ENCODE measurements around the gene SH3PXD2A.

SH3PXD2A gene

GRCh38 chr10:103808780-103809179 lies 46.6 kb downstream of the SH3PXD2A start:
- no peak for DNase-seq

DNA sequence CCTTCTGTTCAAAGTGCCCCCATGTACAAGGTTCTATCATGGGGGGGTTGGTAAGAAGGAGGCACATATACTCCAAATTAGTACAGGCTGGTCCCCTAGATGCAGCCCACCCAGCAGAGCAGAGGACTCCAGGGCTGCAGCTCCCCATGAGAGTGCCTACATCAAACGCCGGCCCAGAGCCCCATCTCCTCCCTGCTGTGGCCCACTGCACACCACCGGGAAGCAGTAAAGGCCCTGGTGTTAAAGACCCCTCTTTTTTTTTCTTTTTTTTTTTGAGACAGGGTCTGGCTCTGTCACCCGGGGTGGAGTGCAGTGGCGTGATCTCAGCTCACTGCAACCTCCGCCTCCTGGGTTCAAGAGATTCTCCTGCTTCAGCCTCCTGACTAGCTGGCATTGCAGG lies 47.4 kb downstream of the SH3PXD2A start:
- no peak for DNase-seq

GRCh38 chr10:103806395-103807187 lies 48.8 kb downstream of the SH3PXD2A start:
- DNase-seq, result peak; percentile 24

- DNase-seq, result no peak
These were observed 49.6 kb downstream of the SH3PXD2A start for GRCh38 chr10:103805781-103806180.

GRCh38 chr10:103804871-103805270 lies 50.5 kb downstream of the SH3PXD2A start:
- DNase-seq, result no peak

DNA sequence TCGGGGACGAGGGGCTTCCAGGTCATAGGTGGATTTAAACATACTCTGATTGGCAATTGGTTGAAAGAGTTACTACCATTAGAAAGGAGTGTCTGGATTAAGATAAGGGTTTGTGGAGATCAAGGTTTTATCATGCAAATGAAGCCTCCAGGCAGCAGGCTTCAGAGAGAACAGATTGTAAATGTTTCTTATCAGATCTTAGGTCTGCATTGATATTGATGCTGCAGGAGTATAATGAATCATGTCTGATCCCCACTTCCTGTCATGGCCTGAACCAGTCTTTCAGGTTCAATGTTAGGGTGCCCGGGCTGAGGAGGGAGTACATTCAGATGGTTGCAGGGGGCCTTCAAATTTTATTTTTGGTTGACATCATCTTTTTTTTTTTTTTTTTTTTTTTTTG lies 51.4 kb downstream of the SH3PXD2A start:
- peak; percentile 33 for DNase-seq

- no peak for DNase-seq
These were observed 52.6 kb downstream of the SH3PXD2A start for GRCh38 chr10:103802637-103803353.

GRCh38 chr10:103802081-103802480 lies 53.3 kb downstream of the SH3PXD2A start:
- no peak for DNase-seq

DNA sequence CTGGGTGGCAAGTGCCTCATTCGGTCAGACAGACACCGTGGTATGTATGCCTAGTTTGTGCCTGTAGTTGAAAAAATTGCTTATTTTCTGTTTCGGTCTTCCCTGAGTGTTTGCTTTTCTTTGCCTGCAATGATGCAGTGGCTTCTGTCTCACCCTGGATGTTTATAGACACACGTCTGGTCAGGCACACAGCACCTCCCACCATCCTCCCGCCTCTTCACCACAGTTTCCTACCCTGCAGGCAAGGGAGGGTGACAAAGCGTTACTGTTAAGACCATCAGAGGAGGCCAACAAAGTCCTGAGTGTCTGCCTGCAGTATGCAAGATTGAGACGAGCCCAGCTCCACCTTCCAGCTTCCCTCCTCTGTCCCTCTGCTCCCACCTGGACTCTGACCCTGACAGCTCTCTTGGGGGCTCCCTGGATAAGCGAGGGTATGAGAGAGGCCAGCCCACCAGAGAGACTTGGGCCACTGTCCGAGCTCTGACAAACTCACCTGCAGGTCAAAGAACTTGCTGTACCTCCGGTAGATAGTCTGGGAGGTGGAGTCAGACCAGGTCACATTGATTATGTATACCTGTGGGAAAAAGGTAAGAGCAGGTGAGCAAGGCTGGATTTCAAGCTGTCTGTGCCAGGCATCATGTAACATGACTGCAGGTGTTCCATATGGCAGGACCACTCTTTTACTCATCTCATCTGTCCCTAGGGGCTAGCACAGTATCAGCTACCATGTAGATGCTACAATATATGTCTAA lies 54.4 kb downstream of the SH3PXD2A start:
- DNase-seq, result peak; percentile 95

DNA sequence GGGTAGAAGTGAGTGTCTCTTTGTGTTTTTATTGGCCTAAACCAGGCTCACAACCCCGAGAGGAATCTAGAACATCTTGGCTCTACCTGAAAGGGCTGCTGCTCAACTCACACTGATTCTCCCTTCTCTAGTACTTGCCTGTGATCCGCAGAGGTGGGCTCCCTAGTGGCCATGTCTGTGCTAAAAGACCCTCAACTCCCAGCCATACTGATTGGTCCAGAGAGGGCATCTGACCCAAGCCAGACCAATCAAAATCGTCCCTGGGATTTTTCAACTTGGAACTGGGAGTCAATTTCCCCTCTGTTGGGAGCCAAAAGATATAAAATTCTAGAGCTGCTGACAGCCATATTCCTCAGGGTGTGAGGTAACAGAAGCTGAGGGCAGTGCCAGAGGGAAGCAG lies 55.3 kb downstream of the SH3PXD2A start:
- no peak for DNase-seq

DNA sequence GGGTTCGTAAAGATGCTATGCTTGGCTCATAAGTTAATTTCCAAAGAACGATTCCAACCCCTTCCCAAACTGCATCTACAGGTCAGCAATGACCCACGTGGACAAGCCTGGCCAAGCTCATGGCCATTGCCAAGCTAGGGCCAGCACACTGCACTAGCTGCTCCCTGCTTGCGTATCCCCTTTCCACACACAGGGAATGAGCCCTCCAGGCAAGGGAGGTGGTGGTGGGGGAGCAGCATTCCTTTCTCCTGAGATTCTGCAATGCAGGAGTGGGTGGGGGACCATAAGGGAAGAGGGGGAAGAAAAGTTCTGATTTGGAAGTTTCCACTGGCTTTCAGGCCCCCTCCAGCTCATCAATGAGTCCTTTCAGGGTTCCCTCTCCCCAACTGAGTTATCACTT lies 56.0 kb downstream of the SH3PXD2A start:
- no peak for DNase-seq

GRCh38 chr10:103798511-103798910 lies 56.9 kb downstream of the SH3PXD2A start:
- no peak for DNase-seq

DNA sequence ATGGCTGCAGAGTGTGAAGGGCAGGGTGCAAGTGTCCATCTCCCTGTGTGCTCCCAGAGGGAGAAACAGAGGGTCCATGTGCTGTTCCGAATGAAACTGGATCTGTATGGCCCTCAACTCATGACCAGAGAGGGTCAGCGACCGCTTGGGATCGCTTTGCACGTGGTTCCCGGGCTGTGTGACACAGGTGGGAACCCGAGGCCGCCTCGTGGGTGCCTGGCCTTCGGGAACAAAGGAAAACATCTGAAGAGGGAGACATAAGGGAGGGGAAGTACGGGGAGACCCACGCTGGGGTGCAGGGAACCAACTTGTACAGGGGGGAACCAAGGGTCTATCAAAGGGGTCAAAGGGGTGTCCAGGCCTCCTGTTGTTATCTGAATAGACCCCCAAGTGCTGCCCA lies 57.5 kb downstream of the SH3PXD2A start:
- DNase-seq, result no peak

DNA sequence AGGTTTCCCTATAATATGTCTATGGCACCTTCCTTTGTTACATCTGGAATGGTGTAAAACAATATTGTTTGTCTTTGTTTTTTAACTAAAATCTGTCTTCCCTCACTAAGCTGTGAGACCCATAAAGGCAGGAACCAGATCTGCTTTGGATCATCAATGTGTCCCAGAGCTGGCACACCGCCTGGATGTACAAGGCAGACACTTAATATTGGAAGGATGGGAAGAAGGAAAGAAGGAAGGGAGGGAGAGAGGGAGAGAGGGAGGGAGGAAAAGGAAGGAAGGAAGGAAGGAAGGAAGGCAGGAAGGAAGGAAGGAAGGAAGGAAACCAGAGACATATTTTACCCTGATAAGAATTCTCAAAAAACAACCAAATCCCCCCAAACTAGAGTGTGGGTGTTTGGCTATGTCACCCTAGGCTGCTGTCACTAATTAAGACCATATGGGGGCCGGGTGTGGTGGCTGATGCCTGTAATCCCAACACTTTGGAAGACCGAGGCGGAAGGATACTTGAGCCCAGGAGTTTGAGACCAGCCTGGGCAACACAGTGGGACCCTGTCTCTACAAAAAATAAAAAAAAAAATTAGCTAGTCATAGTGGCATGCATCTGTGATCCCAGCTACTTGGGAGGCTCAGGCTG lies 59.6 kb downstream of the SH3PXD2A start:
- DNase-seq, result peak; percentile 33

GRCh38 chr10:103794996-103795395 lies 60.4 kb downstream of the SH3PXD2A start:
- DNase-seq, result no peak

DNA sequence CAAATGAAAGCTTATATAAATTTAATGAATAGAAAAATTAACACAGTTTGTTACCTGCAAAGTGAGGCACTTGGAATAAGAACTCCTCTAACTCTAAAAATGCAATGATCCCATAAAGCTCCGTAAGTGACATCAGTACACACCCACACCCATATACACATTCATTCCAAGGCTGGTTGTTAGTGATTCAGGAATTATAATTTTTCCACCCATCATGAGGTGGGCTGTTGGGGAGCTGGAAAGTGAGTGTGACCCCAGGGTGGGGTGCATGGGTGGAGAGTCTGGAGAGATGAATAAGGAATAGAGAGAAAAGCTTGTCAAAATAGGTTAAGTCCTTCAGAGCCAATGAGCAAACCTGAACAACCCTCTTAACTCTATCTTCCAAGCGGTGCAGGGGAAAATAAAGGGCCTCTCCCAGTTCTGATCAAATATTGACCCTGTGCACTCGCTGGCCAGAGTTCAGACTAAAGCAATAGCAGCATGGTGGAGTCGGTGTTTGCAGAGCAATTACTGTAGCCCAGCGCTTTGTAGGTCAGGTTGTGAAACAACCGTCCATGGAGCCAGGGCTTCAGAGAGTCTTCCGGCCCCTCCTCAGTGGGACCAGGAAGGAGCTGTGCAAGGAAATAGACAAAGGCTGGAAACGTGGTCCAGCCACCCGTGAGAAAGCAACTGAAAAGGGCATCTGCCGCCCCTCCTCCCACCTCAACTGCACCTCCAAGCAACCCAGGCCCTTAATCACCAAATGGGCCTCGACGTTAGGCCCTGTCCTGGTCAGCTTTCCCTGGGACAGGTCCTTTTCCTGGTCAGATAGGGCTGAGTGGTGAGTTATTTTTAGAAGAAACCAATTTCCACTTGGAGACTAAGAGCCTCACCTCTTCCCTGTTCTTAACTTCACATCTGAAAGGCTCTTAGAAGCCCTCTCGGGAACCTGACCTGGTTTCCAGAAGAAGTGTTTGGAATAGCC lies 61.2 kb downstream of the SH3PXD2A start:
- no peak for DNase-seq

DNA sequence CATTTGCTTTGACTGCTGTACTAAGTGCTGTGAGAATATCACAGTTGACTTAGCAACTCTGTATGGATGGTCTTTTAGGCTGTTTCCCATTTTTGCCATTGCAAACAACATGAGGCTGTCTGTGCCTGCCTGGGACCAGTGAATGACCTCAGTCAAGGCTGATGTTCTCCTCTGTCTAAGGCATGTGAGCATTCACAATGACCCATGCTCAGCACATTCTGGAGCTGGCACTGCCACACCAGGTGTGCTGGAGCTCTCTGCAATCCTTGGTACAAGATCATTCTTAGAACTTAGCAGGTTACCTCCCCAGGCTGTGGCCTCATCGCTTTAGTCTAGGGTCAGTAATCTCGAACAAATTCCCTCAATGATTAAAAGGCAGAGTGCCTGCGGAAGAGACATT lies 61.9 kb downstream of the SH3PXD2A start:
- DNase-seq, result no peak

DNA sequence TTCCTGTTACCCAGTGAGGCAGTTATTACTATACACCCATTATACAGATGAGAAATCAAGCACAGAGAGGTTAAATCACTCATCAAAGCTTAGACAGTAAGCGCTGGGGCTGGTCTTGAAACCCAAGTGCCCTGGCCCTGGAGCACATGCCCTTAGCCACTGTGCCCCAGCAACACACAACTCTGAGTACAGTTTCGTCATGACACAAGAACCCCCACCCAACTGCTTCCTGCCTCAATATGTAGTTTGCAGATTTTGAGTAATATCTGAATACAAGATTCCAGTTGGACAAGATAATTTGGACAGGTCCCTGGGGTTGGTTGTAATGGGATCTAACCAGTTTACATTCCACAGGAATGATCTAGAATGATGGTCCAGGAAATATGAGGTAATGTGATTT lies 62.8 kb downstream of the SH3PXD2A start:
- no peak for DNase-seq

GRCh38 chr10:103791858-103792257 lies 63.5 kb downstream of the SH3PXD2A start:
- DNase-seq, result peak; percentile 17

- no peak for DNase-seq
These were observed 64.1 kb downstream of the SH3PXD2A start for GRCh38 chr10:103791291-103791690.

DNA sequence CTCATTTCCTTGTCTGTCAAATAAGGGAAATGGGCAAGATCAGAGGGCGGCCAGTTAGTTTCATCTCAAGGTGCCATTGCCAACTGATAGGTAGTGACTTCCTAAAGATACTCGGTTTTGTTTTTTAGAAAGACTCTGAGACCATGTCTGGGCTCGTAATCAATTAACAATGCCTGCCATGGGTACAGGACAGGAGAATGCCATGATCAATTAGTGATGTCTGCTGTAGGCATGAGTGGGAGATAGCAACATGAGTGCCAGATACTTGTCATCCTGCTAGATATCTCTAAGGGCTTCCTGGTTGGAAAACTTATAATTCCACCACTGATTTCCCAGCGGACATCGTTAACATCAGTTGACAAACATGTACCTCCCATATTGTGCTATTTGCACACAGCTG lies 64.8 kb downstream of the SH3PXD2A start:
- no peak for DNase-seq

GRCh38 chr10:103789771-103790201 lies 65.6 kb downstream of the SH3PXD2A start:
- no peak for DNase-seq

All from NCI-H2171 treated with DMSO at 0.1 percent for 48 hours (cell line).